ENCODE data around the gene ALOX5AP. TPM values are rescaled to one million over a fixed set of nuclear protein-coding genes. Genes with fewer than 3 reads are reported as not detected.

Gene ALOX5AP
- total and polyA plus RNA-seq, 2 donors (not counting 1 experiment from before 2014, with no cell fraction given) = 0.17 to 0.25 TPM

DNA sequence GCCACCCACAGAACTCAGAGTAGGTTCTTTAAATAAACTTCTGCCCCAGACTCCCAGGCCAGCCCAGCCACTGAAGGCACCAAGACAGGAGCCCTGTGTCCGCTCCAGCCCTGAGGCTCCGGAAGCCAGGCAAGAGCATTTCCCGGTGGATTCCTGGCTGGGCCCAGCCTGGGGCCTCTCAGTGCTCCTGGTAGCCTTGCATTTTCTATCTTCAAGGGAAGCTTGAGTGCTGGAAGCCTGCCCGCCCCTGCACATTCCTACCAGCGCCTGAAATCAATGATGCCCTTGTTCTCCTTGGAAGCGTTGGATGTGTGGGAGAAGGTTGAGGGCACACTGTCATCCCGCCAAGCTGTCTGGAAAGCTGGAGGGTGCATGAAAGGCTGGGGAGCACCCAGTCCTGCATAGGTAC lies 70.3 kb downstream of the ALOX5AP start:
- no peaks in the 10 kb centered on the region for H4K20me1 ChIP-seq (ENCODE audit: control insufficient read depth, extremely low read depth, insufficient read depth, low read length)
- no peaks in the 10 kb centered on the region for H3K79me2 ChIP-seq (ENCODE audit: control insufficient read depth, insufficient read depth, low read length)
- H3K9ac ChIP-seq (ENCODE audit: insufficient read depth, low read length) = no peak overlapping the region
- no peak overlapping the region for H3K4me2 ChIP-seq (ENCODE audit: extremely low read depth, insufficient read depth, low read length)
- TF ChIP-seq, protein P1, sequence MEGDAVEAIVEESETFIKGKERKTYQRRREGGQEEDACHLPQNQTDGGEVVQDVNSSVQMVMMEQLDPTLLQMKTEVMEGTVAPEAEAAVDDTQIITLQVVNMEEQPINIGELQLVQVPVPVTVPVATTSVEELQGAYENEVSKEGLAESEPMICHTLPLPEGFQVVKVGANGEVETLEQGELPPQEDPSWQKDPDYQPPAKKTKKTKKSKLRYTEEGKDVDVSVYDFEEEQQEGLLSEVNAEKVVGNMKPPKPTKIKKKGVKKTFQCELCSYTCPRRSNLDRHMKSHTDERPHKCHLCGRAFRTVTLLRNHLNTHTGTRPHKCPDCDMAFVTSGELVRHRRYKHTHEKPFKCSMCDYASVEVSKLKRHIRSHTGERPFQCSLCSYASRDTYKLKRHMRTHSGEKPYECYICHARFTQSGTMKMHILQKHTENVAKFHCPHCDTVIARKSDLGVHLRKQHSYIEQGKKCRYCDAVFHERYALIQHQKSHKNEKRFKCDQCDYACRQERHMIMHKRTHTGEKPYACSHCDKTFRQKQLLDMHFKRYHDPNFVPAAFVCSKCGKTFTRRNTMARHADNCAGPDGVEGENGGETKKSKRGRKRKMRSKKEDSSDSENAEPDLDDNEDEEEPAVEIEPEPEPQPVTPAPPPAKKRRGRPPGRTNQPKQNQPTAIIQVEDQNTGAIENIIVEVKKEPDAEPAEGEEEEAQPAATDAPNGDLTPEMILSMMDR (conservative IDR thresholded peaks at IDR 0.05 in 1 of 2, IDR thresholded peaks at IDR 0.05 in 1 of 2; ENCODE audit: low read depth in 1 of 2, low read length in 2 of 2) = no peak
- no peak for TF ChIP-seq EZH2 (IDR thresholded peaks at IDR 0.05; ENCODE audit: low read length, missing control alignments)
- H3K27ac ChIP-seq (ENCODE audit: insufficient read depth, low read length) = no peak overlapping the region
- H3K9me3 ChIP-seq (ENCODE audit: control insufficient read depth, insufficient read depth, low read depth, low read length) = no peaks in the 10 kb centered on the region
- no peak overlapping the region for H3K4me3 ChIP-seq (replicated peaks in 1 of 4; ENCODE audit: control extremely low read depth in 1 of 4, insufficient read depth in 1 of 4, low read depth in 3 of 4, low read length in 4 of 4)
- no peak overlapping the region for H2AFZ ChIP-seq (ENCODE audit: low read length)
- H3K27me3 ChIP-seq (ENCODE audit: control insufficient read depth, insufficient read depth, low read length) = no peaks in the 10 kb centered on the region
- peak in 1 of 2 donors; percentile 77 for DNase-seq (ENCODE audit: low read depth in 2 of 2)
- no peaks in the 10 kb centered on the region for H3K36me3 ChIP-seq (ENCODE audit: control insufficient read depth, insufficient read depth, low read length)
- H3K4me1 ChIP-seq (ENCODE audit: control insufficient read depth, extremely low read depth, insufficient read depth, low read length) = peaks cover 6% of the 10 kb centered on the region

DNA sequence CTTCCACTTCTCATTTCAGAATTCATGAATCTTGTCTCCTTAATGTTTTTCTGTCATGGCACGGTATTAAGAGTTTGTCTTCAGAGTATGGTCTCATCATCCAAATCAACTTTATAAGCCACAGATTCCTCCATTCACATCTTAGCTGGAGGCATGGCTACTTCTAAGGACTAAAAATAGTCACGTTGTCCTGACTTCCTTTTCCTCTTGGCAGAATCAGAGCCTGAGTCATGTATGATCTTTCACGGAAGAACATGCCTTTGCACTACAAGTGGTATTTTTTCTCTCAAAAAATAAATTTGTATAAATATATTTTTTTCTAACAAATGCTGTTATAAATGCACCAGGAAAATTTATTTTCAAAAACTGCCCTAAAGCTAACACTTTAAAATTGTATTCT lies 71.4 kb downstream of the ALOX5AP start:
- H3K9ac ChIP-seq (ENCODE audit: insufficient read depth, low read length) = no peak overlapping the region
- no peaks in the 10 kb centered on the region for H4K20me1 ChIP-seq (ENCODE audit: control insufficient read depth, extremely low read depth, insufficient read depth, low read length)
- no peaks in the 10 kb centered on the region for H3K79me2 ChIP-seq (ENCODE audit: control insufficient read depth, insufficient read depth, low read length)
- peaks cover 6% of the 10 kb centered on the region for H3K4me1 ChIP-seq (ENCODE audit: control insufficient read depth, extremely low read depth, insufficient read depth, low read length)
- H2AFZ ChIP-seq (ENCODE audit: low read length) = no peak overlapping the region
- DNase-seq (ENCODE audit: low read depth in 2 of 2) = peak; percentile 82 to 85
- H3K27ac ChIP-seq (ENCODE audit: insufficient read depth, low read length) = no peak overlapping the region
- no peaks in the 10 kb centered on the region for H3K36me3 ChIP-seq (ENCODE audit: control insufficient read depth, insufficient read depth, low read length)
- H3K27me3 ChIP-seq (ENCODE audit: control insufficient read depth, insufficient read depth, low read length) = no peaks in the 10 kb centered on the region
- H3K9me3 ChIP-seq (ENCODE audit: control insufficient read depth, insufficient read depth, low read depth, low read length) = no peaks in the 10 kb centered on the region
- TF ChIP-seq EZH2 (IDR thresholded peaks at IDR 0.05; ENCODE audit: low read length, missing control alignments) = no peak
- TF ChIP-seq, protein P1 (conservative IDR thresholded peaks at IDR 0.05 in 1 of 2, IDR thresholded peaks at IDR 0.05 in 1 of 2; ENCODE audit: low read depth in 1 of 2, low read length in 2 of 2) = no peak
- no peak overlapping the region for H3K4me3 ChIP-seq (replicated peaks in 1 of 4; ENCODE audit: control extremely low read depth in 1 of 4, insufficient read depth in 1 of 4, low read depth in 3 of 4, low read length in 4 of 4)
- no peak overlapping the region for H3K4me2 ChIP-seq (ENCODE audit: extremely low read depth, insufficient read depth, low read length)

GRCh38 chr13:30807392-30807791 lies 72.0 kb downstream of the ALOX5AP start:
- Histone ChIP-seq H3K9ac (ENCODE audit: insufficient read depth, low read length) (no peak overlapping the region), H3K79me2 (ENCODE audit: control insufficient read depth, insufficient read depth, low read length) (no peaks in the 10 kb centered on the region), H2AFZ (ENCODE audit: low read length) (no peak overlapping the region), H3K36me3 (ENCODE audit: control insufficient read depth, insufficient read depth, low read length) (no peaks in the 10 kb centered on the region), H3K4me2 (ENCODE audit: extremely low read depth, insufficient read depth, low read length) (no peak overlapping the region), H3K4me1 (ENCODE audit: control insufficient read depth, extremely low read depth, insufficient read depth, low read length) (peaks cover 6% of the 10 kb centered on the region), H3K9me3 (ENCODE audit: control insufficient read depth, insufficient read depth, low read depth, low read length) (no peaks in the 10 kb centered on the region), H4K20me1 (ENCODE audit: control insufficient read depth, extremely low read depth, insufficient read depth, low read length) (no peaks in the 10 kb centered on the region), H3K4me3 (replicated peaks in 1 of 4; ENCODE audit: control extremely low read depth in 1 of 4, insufficient read depth in 1 of 4, low read depth in 3 of 4, low read length in 4 of 4) (no peak overlapping the region), H3K27ac (ENCODE audit: insufficient read depth, low read length) (peak overlapping the region; percentile 32), H3K27me3 (ENCODE audit: control insufficient read depth, insufficient read depth, low read length) (no peaks in the 10 kb centered on the region)
- no peak for DNase-seq (ENCODE audit: low read depth in 2 of 2)
- TF ChIP-seq, protein P1 (conservative IDR thresholded peaks at IDR 0.05 in 1 of 2, IDR thresholded peaks at IDR 0.05 in 1 of 2; ENCODE audit: low read depth in 1 of 2, low read length in 2 of 2) = no peak
- TF ChIP-seq EZH2 (IDR thresholded peaks at IDR 0.05; ENCODE audit: low read length, missing control alignments) = no peak

Measured in fibroblast of lung (primary cell).